T-helper 2 cell treated with Interferon-gamma antibody and Interleukin-4, amounts not matched to agents 100 ng/mL and 5 ng/mL, for 36 hours (primary cell): Measurements from ENCODE around the gene SEC24C. TPM values are rescaled to one million over a fixed set of nuclear protein-coding genes. Genes with fewer than 3 reads are reported as not detected.
"Not testable (repeated sequence)": the region's sequence is repeated elsewhere in the genome, so short reads cannot be mapped to it uniquely, and the experiment has no call there.

Experiments
- intact Hi-C: fragments of 100-400 bp; cut with micrococcal nuclease; formaldehyde crosslinking; loops from one replicate; pipeline ENCODE4 v1.15.1; 2023
- total RNA-seq: library from RNA; stranded (reverse); gene quantifications from 2 replicates; pipeline ENCODE4 v1.2.3, GENCODE V29; 2022

The SEC24C gene
- total RNA-seq, 1 donor from 2014 or later = 119 TPM

- intact Hi-C loops = no loop called here
These were observed 24.7 kb downstream of the SEC24C start for GRCh38 chr10:73768881-73769280.

GRCh38 chr10:73769396-73769795, 25.2 kb downstream of the SEC24C start:
- intact Hi-C loops = no loop called here

- intact Hi-C loops = loop anchor here (1.0 to 5.0 kb wide), 7 partner anchors 10 to 520 kb away; partner anchors contain the start of genes MRPS16, NDST2, SEC24C and ZSWIM8
These were observed 27.6 kb downstream of the SEC24C start for GRCh38 chr10:73771722-73772280.

- intact Hi-C loops = loop anchor here (1.0 to 5.0 kb wide), 7 partner anchors 9 to 520 kb away; partner anchors contain the start of genes MRPS16, NDST2, SEC24C and ZSWIM8
These were observed 28.3 kb downstream of the SEC24C start for GRCh38 chr10:73772281-73773151.

- intact Hi-C loops = loop anchor here (5.0 kb wide), 2 partner anchors 39 to 521 kb away; partner anchors contain the start of genes MRPS16 and NDST2
These were observed 29.1 kb downstream of the SEC24C start for GRCh38 chr10:73773152-73773879.

- intact Hi-C loops = loop anchor here (5.0 kb wide), 2 partner anchors 38 to 522 kb away; partner anchors contain the start of genes MRPS16 and NDST2
These were observed 30.5 kb downstream of the SEC24C start for GRCh38 chr10:73774637-73775036.

- intact Hi-C loops = no loop called here
These were observed 34.8 kb downstream of the SEC24C start for GRCh38 chr10:73779018-73779417.

GRCh38 chr10:73779539-73780197, 35.5 kb downstream of the SEC24C start:
- intact Hi-C loops = no loop called here

- intact Hi-C loops = no loop called here
These were observed 36.1 kb downstream of the SEC24C start for GRCh38 chr10:73780301-73780700.

- intact Hi-C loops = loop anchor here (1.0 kb wide), 1 partner anchor 9 kb away; a partner anchor contains a TSS
These were observed 36.8 kb downstream of the SEC24C start for GRCh38 chr10:73780966-73781365.

- intact Hi-C loops = loop anchor here (1.0 kb wide), 1 partner anchor 9 kb away; a partner anchor contains a TSS
These were observed 37.3 kb downstream of the SEC24C start for GRCh38 chr10:73781548-73781878.

- intact Hi-C loops = loop anchor here (1.0 kb wide), 1 partner anchor 10 kb away; a partner anchor contains a TSS
These were observed 37.9 kb downstream of the SEC24C start, which contains the start of gene CHCHD1 for GRCh38 chr10:73781879-73782748. CHCHD1 (plus strand) TSS chr10:73782048; CDS start chr10:73782076, 28 bp downstream.

- intact Hi-C loops = no loop called here
These were observed 38.5 kb downstream of the SEC24C start for GRCh38 chr10:73782749-73783085.

- intact Hi-C loops = loop anchor here (1.0 kb wide), 3 partner anchors 13 to 41 kb away; partner anchors contain the start of genes NDST2 and SEC24C
These were observed 41.1 kb downstream of the SEC24C start, which contains the start of gene ZSWIM8 for GRCh38 chr10:73785211-73785720. ZSWIM8 (plus strand) TSS chr10:73785606; CDS start chr10:73785879, 273 bp downstream.

GRCh38 chr10:73785721-73786511, 41.7 kb downstream of the SEC24C start:
- intact Hi-C loops = loop anchor here (1.0 kb wide), 3 partner anchors 14 to 42 kb away; partner anchors contain the start of genes NDST2 and SEC24C

- intact Hi-C loops = no loop called here
These were observed 42.3 kb downstream of the SEC24C start for GRCh38 chr10:73786512-73786885.

- intact Hi-C loops = not testable (repeated sequence)
These were observed 43.0 kb downstream of the SEC24C start for GRCh38 chr10:73787031-73787800.
